OCI-LY7 (cell line): ENCODE measurements around the gene AGAP3. TPM values are rescaled to one million over a fixed set of nuclear protein-coding genes. Genes with fewer than 3 reads are reported as not detected.

ENCODE experiments used
- BruUV-seq: library from RNA; stranded (reverse); fragments of 400-500 nt; replicated peaks from 2 replicates; lab custom pipeline; 2021; lab: Mats Ljungman, UMichigan
- CTCF ChIA-PET: fragments of 300-600 bp; sonication (Branson Sonifier 250); formaldehyde crosslinking; loops from one replicate; lab custom pipeline; 2022; ENCODE audit warnings: antibody characterized with exemption; ENCODE audit not compliant: unreplicated experiment; lab: Charles Lee
- POLR2A ChIA-PET: fragments of 300-600 bp; sonication (Branson Sonifier 250); formaldehyde crosslinking; loops from one replicate; lab custom pipeline; 2022; ENCODE audit warnings: antibody characterized with exemption; lab: Charles Lee
- DNase-seq: peaks from one replicate; pipeline ENCODE4 v3.0.0-alpha.2; 2015; ENCODE audit warnings: low spot score
- H2AFZ ChIP-seq: fragments of 200-600 bp; sonication (generic), shearing (Covaris generic); 2 replicates; pipeline ENCODE4 v1.6.1; 2014; ENCODE audit warnings: mild to moderate bottlenecking, antibody characterized with exemption, low read length, moderate library complexity
- H3K27ac ChIP-seq: fragments of 200-600 bp; sonication (generic); 2 replicates; pipeline ENCODE4 v1.5.1; 2014; ENCODE audit warnings: mixed run types, low read depth, mild to moderate bottlenecking, moderate library complexity, low read length, inconsistent platforms; ENCODE audit not compliant: poor library complexity, severe bottlenecking
- H3K36me3 ChIP-seq: fragments of 200-600 bp; sonication (generic); 2 replicates; pipeline ENCODE4 v1.6.1; 2014; ENCODE audit warnings: mild to moderate bottlenecking, antibody characterized with exemption, low read length, moderate library complexity, mixed read lengths; ENCODE audit not compliant: insufficient read depth
- H3K4me1 ChIP-seq: fragments of 200-600 bp; sonication (generic); 2 replicates; pipeline ENCODE4 v1.5.1; 2014; ENCODE audit warnings: mild to moderate bottlenecking, low read length; ENCODE audit not compliant: insufficient read depth, poor library complexity, severe bottlenecking
- H3K4me2 ChIP-seq: fragments of 200-600 bp; sonication (generic); 2 replicates; pipeline ENCODE4 v1.6.1; 2014; ENCODE audit warnings: mild to moderate bottlenecking, low read length
- H3K4me3 ChIP-seq: fragments of 200-600 bp; sonication (generic); 2 replicates; pipeline ENCODE4 v1.5.1; 2014; ENCODE audit warnings: mild to moderate bottlenecking, low read depth, low read length; ENCODE audit not compliant: poor library complexity, severe bottlenecking
- H3K79me2 ChIP-seq: fragments of 200-600 bp; sonication (generic); 2 replicates; pipeline ENCODE4 v1.6.1; 2016; ENCODE audit warnings: low read depth, mild to moderate bottlenecking, low read length, moderate library complexity, mixed read lengths; ENCODE audit not compliant: insufficient read depth
- H3K9me2 ChIP-seq: fragments of 200-600 bp; sonication (generic); 2 replicates; pipeline ENCODE4 v1.6.1; 2016; ENCODE audit warnings: mild to moderate bottlenecking, low read length, mixed read lengths; ENCODE audit not compliant: insufficient read depth
- H3K9me3 ChIP-seq: fragments of 200-600 bp; sonication (generic); 2 replicates; pipeline ENCODE4 v1.6.1; 2014; ENCODE audit warnings: mild to moderate bottlenecking, mixed run types, low read length, mixed read lengths
- H4K20me1 ChIP-seq: fragments of 200-600 bp; sonication (generic); 2 replicates; pipeline ENCODE4 v1.6.1; 2014; ENCODE audit warnings: mild to moderate bottlenecking, antibody characterized with exemption, low read length, moderate library complexity, mixed read lengths; ENCODE audit not compliant: insufficient read depth
- CTCF ChIP-seq: fragments of 200-600 bp; sonication (generic); conservative IDR thresholded peaks from 2 replicates; pipeline ENCODE4 v1.5.1; 2014; ENCODE audit warnings: mild to moderate bottlenecking, antibody characterized with exemption, low read length, moderate library complexity, mixed read lengths
- EZH2phosphoT487 ChIP-seq: fragments of 200-600 bp; sonication (generic); IDR thresholded peaks from 2 replicates; pipeline ENCODE4 v1.6.1; 2018; ENCODE audit warnings: low read depth, borderline replicate concordance, mild to moderate bottlenecking, mixed run types, antibody characterized with exemption, low read length, moderate library complexity, mixed read lengths
- intact Hi-C: fragments of 100-400 bp; cut with micrococcal nuclease; formaldehyde crosslinking; loops from one replicate; pipeline ENCODE4 v1.10.0; 2022; ENCODE audit not compliant: unreplicated experiment
- total RNA-seq, 2 experiments: library from RNA; depleted of rRNA in 1 of 2; stranded (reverse); fragments of >200 nt in 1 of 2; shearing (Covaris generic) in 1 of 2; gene quantifications; 2 replicates each; pipeline ENCODE4 v1.2.3, GENCODE V29; 2014 to 2022

AGAP3 gene
- total RNA-seq, 2 experiments from 2014 or later: 4.8 to 30.9 TPM

GRCh38 chr7:151043959-151044358 lies 42.3 kb upstream of the AGAP3 start:
- H3K9me3 ChIP-seq: no peaks in the 10 kb centered on the region
- H3K4me2 ChIP-seq: no peak overlapping the region
- no peaks in the 10 kb centered on the region for H3K36me3 ChIP-seq
- DNase-seq: no peak
- no peaks in the 10 kb centered on the region for H3K4me1 ChIP-seq
- TF ChIP-seq CTCF (no peak), EZH2phosphoT487 (no peak)
- BruUV-seq: no TSS peak
- ChIA-PET CTCF (no interaction called here), POLR2A (no interaction called here)
- no peaks in the 10 kb centered on the region for H4K20me1 ChIP-seq
- no peaks in the 10 kb centered on the region for H3K79me2 ChIP-seq
- no peak overlapping the region for H2AFZ ChIP-seq
- no peak overlapping the region for H3K27ac ChIP-seq
- H3K9me2 ChIP-seq: no peaks in the 10 kb centered on the region
- H3K4me3 ChIP-seq: no peak overlapping the region
- intact Hi-C loops: no loop called here

DNA sequence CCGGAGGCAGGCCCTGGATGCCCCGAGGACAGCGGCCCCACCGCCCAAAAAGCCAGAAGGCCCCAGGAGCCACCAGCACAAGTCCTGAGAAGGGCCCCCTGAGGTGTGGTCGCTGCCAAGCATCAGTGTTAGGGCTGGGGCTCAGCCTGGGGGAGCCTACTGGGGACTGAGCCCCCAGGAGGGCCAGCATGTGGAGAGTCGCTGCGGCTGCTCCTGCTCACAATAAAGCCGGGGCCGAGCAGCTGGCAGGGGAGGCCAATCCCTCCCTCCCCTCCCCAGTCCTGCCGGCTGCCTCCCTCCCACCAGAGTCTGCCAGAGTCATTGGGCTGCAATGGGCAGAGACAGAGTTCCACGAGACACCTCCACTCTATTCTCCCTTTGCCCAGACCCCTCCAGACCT lies 41.0 kb upstream of the AGAP3 start:
- Histone ChIP-seq H4K20me1 (no peaks in the 10 kb centered on the region), H3K4me3 (no peak overlapping the region), H3K27ac (no peak overlapping the region), H3K9me2 (no peaks in the 10 kb centered on the region), H3K4me2 (no peak overlapping the region), H3K36me3 (no peaks in the 10 kb centered on the region), H3K79me2 (no peaks in the 10 kb centered on the region), H3K9me3 (no peaks in the 10 kb centered on the region), H2AFZ (no peak overlapping the region), H3K4me1 (no peaks in the 10 kb centered on the region)
- DNase-seq: no peak
- intact Hi-C loops: no loop called here
- BruUV-seq: no TSS peak
- ChIA-PET POLR2A (no interaction called here), CTCF (no interaction called here)
- TF ChIP-seq CTCF (no peak), EZH2phosphoT487 (no peak)

DNA sequence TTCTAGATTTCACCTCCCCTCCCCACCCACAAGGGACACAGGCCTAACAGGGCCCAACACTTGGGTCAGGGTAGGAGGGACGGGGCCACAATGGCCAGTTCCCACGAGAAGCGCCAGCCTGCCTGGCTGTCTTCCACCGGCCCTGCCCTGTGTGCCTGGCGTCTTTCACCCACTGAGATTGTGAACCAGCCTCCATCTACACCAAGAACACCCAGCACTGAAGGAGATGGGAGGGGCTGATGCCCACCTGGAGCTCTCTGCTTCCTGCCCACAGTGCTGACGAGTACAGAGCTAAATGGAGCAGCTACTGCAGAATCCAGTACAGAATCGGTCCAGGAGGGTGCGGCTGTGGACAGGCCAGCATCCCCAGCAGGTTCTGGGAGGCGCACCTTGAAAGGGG lies 40.3 kb upstream of the AGAP3 start:
- TF ChIP-seq CTCF (no peak), EZH2phosphoT487 (no peak)
- Histone ChIP-seq H3K36me3 (no peaks in the 10 kb centered on the region), H3K79me2 (no peaks in the 10 kb centered on the region), H3K9me3 (no peaks in the 10 kb centered on the region), H3K9me2 (no peaks in the 10 kb centered on the region), H4K20me1 (no peaks in the 10 kb centered on the region), H3K4me2 (no peak overlapping the region), H3K4me3 (no peak overlapping the region), H2AFZ (no peak overlapping the region), H3K27ac (no peak overlapping the region), H3K4me1 (no peaks in the 10 kb centered on the region)
- ChIA-PET POLR2A (no interaction called here), CTCF (no interaction called here)
- no peak for DNase-seq
- no TSS peak for BruUV-seq
- intact Hi-C loops: no loop called here
